Measurements from ENCODE around the gene ATP2B1.
A peak's percentile ranks its signal among the peaks of the same experiment; 100 is the strongest.

Gene ATP2B1

GRCh38 chr12:89690925-89691324 is 17.7 kb downstream of the ATP2B1 start:
- DNase-seq, result peak; percentile 65

- DNase-seq, result no peak
Measured at GRCh38 chr12:89689306-89689705, 19.3 kb downstream of the ATP2B1 start.

- no peak for DNase-seq
Measured at GRCh38 chr12:89686311-89686710, 22.3 kb downstream of the ATP2B1 start.

DNA sequence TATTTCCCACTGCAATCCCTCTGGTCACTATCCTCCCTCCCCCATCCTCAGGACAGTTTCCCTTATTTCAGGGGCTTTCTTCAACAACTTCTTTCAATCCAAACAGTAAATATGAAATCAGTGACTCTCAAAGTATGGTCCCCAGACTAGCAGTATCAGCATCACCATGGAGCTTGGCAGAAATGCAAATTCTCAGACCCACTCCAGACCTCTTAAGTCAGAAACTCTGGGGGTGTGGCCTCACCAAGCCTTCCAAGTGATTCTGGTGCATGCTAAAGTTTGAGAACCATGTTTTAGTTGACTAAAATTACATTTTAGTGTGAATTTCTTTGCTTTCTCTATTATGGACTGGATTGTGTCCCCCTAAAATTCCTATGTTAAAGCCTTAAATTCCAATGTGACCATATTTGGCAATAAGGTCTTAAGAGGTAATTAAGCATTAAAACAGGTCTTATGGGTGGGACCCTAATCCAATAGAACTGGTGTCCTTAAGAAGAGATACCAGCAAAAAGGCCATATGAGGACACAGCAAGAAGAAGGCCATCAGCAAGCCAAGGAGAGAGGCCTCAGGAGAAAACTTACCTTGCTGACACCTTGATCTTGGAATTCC is 23.2 kb downstream of the ATP2B1 start:
- DNase-seq, result no peak

GRCh38 chr12:89684136-89684535 is 24.5 kb downstream of the ATP2B1 start:
- DNase-seq, result no peak

GRCh38 chr12:89682284-89682683 is 26.4 kb downstream of the ATP2B1 start:
- no peak for DNase-seq

DNA sequence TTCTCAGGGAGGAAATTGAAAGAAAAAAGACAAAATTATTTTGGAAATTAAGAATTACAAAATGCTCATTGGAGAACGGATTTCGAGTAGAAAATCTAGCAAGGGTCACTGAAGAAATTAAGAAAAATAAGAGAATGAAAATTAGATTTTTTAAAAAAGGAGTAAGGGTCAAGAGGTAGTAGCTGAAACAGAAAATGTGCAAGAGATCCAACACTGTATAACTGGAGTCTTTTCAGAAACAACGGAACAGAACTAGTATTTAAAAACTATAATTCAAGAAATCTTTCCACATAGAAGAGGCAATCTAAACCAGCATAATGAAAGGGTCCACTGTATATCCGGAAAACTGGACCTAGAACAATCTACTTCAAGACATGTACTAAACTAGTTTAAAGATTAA is 28.2 kb downstream of the ATP2B1 start:
- no peak for DNase-seq

GRCh38 chr12:89679631-89680030 is 29.0 kb downstream of the ATP2B1 start:
- DNase-seq, result no peak

- no peak for DNase-seq
Measured at GRCh38 chr12:89678225-89678624, 30.4 kb downstream of the ATP2B1 start.

- no peak for DNase-seq
Measured at GRCh38 chr12:89676930-89677329, 31.7 kb downstream of the ATP2B1 start.

GRCh38 chr12:89674326-89674942 is 34.2 kb downstream of the ATP2B1 start:
- DNase-seq, result no peak

- DNase-seq, result no peak
Measured at GRCh38 chr12:89673603-89674002, 35.0 kb downstream of the ATP2B1 start.

DNA sequence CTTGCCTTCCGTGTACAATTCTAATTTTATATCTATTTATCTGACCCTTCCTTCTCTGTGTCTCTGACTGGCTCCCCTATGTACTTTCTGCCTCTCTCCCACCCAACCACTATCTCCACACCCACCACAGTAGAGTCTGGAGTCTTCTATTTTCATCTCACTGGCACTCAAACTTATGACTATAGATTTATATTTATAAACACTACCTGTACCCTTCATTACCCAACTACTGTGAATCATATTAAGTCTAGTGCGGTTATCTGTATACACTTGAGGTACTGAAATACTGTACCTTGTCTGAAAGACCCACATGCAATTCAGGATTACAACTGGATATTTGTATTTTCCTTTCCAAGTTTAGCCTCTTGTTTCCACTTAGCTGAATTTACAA is 36.1 kb downstream of the ATP2B1 start:
- no peak for DNase-seq

GRCh38 chr12:89671469-89671868 is 37.2 kb downstream of the ATP2B1 start:
- no peak for DNase-seq

- no peak for DNase-seq
Measured at GRCh38 chr12:89669197-89669596, 39.4 kb downstream of the ATP2B1 start.

DNA sequence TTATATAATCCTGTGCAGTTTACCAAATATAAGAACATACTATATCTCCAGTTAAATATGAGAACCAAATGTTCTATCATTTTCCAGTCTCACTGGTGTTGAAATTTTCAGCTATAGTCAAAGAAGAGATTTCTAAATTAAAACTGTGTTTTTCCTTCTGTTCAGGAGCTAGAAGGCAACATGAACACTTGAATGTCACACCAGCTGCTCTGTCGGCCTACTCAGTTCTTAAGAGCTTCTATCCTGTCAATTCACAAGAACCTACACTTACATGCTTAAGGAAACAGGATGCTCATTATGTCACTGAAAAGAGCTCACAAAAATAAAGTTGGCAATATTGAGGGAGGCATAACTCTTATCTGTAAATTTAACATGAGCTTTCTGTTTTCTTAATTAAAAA is 43.1 kb downstream of the ATP2B1 start:
- no peak for DNase-seq

GRCh38 chr12:89664441-89664840 is 44.2 kb downstream of the ATP2B1 start:
- DNase-seq, result no peak

- no peak for DNase-seq
Measured at GRCh38 chr12:89663577-89664357, 44.9 kb downstream of the ATP2B1 start.

GRCh38 chr12:89662623-89663022 is 46.0 kb downstream of the ATP2B1 start:
- no peak for DNase-seq

- DNase-seq, result no peak
Measured at GRCh38 chr12:89661706-89662330, 46.8 kb downstream of the ATP2B1 start.

- no peak for DNase-seq
Measured at GRCh38 chr12:89657739-89658138, 50.9 kb downstream of the ATP2B1 start.

- DNase-seq, result no peak
Measured at GRCh38 chr12:89657066-89657465, 51.6 kb downstream of the ATP2B1 start.

DNA sequence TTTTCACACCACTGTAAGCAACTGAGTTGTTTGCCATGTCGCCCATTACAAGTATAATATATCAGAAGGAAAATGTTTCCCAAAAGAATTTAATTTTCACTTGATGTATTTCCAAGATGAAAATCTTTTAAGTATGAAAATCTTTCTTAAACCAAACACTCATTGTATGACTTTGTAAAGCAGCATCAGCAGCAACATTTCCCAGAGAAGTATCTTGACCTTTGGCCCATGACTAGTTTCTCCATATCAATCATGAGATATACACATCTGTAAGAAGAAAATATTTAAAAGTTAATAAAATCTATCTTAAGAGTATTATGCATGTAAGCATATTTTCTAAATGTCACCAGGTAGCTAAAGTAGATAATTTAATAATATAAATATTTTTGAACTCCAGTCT is 52.8 kb downstream of the ATP2B1 start:
- DNase-seq, result no peak

GRCh38 chr12:89651192-89651591 is 57.4 kb downstream of the ATP2B1 start:
- no peak for DNase-seq

Measured in NCI-H524 treated with DMSO at 0.1 percent for 48 hours (cell line).